Ammon's horn (tissue), 1 donor: ENCODE data around the gene CSPG4.
"Not testable (repeated sequence)": the region's sequence is repeated elsewhere in the genome, so short reads cannot be mapped to it uniquely, and the experiment has no call there.

Source experiments
- DNase-seq: peaks from one replicate; pipeline ENCODE4 v3.0.0-alpha.2; 2016; ENCODE audit warnings: low spot score

Gene CSPG4, protein sequence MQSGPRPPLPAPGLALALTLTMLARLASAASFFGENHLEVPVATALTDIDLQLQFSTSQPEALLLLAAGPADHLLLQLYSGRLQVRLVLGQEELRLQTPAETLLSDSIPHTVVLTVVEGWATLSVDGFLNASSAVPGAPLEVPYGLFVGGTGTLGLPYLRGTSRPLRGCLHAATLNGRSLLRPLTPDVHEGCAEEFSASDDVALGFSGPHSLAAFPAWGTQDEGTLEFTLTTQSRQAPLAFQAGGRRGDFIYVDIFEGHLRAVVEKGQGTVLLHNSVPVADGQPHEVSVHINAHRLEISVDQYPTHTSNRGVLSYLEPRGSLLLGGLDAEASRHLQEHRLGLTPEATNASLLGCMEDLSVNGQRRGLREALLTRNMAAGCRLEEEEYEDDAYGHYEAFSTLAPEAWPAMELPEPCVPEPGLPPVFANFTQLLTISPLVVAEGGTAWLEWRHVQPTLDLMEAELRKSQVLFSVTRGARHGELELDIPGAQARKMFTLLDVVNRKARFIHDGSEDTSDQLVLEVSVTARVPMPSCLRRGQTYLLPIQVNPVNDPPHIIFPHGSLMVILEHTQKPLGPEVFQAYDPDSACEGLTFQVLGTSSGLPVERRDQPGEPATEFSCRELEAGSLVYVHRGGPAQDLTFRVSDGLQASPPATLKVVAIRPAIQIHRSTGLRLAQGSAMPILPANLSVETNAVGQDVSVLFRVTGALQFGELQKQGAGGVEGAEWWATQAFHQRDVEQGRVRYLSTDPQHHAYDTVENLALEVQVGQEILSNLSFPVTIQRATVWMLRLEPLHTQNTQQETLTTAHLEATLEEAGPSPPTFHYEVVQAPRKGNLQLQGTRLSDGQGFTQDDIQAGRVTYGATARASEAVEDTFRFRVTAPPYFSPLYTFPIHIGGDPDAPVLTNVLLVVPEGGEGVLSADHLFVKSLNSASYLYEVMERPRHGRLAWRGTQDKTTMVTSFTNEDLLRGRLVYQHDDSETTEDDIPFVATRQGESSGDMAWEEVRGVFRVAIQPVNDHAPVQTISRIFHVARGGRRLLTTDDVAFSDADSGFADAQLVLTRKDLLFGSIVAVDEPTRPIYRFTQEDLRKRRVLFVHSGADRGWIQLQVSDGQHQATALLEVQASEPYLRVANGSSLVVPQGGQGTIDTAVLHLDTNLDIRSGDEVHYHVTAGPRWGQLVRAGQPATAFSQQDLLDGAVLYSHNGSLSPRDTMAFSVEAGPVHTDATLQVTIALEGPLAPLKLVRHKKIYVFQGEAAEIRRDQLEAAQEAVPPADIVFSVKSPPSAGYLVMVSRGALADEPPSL (N-terminal part only)

DNA sequence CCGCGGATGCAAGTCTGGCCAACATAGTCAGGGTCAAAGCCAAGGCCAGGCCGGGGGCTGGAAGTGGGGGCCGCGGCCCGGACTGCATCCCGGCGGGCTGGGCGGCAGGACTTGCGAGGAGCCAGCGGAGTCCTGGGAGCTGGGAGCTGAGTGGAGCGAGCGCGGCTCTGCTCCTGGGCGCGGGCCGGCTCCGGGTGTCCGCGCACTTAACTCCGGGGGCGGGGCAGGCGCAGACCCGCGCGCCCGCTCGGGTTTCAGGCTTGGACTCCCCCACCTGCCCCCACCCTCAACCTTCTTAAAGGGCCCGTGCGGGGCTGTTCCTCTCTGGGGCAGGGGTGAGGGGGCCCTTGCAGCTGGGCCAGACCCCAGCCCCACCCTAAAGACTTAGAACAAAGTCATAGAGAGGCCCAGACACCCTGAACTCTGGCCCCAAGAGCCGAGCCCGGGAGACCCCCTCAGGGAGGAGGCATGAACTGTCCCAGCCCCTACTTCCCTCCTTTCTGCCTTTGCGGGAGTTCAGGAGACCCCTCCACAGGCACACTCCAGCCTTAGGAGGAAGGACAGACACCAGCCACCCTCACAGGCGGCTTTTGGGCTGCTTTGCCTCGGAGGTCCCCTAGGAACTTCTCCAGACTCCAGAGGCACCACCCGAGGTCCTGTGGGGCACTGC is at the start of gene CSPG4:
Gene CSPG4, minus strand, starts transcription at position 181 of the 670 bp plus-strand sequence. Its CDS starts 93 bp downstream, at position 88.
- DNase-seq: no peak

DNA sequence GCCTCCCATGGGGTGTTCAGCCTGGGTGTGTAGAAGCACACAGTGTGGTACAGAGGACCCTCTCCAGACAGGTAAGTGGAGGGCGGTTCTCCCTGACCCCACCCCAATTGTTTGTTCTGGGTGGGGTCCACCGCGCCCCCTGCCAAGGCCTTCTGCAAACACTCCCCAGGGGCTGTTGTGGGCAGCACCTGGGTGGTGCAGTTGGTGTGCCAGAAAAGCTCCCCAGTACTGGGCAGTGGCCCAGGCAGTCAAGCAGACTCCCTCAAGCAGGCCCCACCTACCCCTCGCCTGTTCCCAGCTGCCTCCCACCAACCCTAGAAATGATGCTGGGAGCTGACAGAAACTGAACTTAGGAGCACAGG is 49.7 kb upstream of the CSPG4 start:
- not testable (repeated sequence) for DNase-seq

DNA sequence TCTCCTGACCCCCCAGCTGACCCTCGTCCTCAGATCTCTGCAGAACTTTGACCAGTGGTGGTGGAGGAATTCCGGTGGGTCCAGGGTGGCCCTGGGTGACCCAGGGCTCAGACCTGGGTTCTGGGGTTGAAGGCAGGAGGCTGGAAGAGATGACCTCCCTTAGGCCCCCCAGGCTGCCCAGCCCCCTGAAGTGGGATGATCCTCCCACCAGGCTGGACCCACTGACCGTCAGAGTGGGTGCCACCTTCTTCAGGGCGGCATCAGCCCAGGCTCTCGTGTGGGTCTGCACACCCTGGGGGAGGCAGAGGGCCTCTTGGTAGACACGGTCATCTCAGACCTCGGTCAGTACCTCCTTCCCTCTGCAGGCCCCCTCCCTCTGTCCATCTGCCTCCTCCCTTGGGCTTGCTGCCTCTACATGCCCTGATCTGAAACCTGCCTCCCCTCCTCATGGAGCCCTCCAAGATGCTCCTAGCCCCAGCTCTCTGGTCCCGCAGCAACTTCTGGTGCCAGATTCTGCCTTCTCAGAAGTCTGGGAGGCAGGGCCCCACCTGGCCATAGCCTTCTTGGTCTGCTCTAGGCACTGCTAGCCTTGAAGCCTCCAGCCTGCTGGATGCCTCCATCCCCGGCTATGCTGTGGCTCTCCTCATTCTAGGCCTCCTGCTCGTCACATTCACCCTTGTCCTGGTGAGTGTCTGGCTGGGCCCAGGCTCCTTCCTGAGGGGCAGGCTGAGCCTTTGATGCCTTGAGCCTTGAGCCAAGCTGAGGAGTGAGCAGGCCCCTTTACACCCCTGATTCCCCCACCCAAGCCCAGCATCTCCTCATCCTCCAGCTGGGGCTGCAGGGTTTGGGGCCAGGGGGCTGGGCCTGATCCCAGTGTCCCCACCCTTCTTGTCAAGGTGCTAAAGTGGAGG is 49.1 kb upstream of the CSPG4 start:
- DNase-seq: no peak

DNA sequence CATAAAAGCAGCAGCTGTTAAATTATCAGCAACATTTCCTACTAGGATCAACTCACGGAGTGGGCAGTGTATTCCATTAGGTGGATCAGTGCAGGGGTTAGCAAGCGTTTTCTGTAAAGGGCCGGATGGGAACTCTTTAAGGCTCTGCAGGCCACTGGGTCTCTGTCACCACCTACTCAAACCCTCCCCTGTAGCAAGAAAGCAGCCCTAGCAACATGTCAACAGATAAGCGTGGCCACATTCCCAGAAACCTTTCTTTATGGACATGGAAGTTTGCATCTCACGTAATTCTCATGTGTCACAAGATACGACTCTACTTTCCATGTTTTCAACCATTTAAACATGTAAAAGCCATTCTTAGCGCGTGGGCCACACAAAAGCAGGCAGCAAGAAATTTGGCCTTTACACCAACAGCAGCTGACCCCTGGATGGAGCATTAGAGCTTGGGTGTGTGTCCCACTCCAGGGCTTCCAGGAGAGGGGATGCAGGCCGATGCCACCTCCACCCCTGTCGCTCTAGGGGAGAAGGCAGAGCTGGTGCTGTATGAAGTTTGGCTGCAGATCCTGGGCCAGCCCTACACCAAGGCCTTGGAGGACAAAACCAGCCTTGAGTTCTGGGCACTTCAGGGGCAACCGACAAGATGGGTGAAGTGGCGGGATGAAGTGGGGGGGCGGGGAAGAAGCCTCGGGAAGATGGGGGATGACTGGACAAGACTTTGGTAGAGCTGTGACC is 48.2 kb upstream of the CSPG4 start:
- DNase-seq: no peak

DNA sequence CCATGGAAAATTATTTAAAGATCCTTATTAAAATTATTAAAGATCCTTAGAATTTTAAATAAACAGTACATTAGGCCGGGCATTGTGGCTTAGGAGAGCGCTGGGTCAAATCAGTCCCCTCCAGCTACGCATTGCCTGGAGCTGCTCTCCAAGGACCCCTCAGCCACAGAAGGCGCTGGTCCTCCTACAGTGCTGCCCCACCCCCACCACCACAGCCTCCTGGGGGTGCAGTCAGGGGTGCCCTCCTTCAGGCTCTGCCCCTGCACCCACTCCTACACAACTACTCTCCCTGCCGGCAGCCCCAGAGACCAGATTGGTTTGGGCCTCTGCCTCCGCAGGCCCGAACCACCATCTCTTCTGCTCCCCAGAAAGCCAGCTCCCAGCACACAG is 47.5 kb upstream of the CSPG4 start:
- DNase-seq: not testable (repeated sequence)

DNA sequence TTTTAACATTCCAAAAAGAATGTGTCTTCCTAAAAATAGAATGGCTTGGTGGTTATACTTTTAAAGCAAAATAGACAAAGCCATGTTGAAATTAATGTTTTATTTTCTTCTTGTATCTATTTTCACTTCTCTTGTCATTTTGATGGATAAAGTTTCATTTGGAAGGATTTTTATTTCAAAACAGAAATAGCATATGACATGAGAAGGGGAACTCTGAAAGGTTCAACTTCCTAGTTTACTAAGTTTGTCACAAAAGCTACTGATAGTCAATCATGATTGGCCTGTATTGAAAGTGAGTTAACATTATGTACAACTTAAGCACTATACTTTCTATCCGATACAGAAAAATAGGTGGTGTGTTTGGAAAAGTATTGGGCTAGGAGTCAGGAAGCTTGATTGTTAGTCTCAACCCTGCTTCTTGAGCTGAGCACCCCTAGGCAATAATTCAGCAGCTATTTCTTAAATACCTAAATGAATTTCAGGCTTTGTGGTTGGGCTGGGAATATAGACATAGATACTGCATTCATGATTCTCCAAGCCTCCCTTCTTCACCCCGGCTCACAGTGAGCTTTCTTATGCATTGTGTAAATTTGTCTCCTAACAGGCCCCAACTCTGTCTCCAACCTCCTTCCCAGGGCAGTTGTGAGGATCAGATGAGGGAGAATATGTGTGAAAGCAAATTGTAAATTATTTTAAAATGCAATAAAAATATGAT is 46.9 kb upstream of the CSPG4 start:
- DNase-seq: no peak

DNA sequence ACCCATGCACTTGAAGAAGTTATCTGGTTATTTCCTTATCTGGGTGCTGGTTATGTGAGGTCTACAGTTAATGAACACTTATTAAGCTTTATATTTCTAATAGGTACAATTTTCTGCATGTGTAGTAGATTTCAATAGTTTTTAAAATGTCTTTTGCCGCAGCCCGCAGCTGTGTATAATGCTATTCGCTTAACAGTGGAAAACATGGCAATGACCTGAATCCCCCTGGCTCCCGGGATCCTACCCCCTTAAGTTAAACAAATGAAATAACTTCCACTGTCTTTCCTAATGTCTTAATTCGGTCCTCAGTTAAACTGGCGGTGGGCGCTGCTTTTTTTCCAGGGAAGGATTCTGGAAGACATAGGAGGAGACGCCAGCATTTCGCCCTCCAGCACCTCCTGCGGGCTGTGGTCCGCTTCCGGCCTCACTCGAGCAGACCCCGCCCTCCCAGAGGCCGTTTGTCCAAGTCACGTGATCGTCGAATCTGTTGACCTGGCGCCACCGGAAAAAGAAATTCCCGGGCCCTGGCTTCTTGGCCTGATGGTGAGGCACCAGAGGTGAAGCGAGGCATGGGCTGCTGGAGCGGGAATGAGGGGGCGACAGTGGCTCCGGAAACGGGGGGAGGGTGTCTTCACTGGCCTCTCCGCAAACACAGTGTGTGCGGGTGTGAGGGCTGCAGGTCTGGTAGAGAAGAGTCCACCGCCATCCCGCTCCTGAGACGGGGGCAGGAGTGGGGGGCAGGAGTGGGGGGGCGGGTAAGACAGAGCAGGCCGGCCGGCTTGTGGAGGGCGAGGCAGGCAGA is 45.6 kb upstream of the CSPG4 start:
- peak; percentile 93 for DNase-seq

DNA sequence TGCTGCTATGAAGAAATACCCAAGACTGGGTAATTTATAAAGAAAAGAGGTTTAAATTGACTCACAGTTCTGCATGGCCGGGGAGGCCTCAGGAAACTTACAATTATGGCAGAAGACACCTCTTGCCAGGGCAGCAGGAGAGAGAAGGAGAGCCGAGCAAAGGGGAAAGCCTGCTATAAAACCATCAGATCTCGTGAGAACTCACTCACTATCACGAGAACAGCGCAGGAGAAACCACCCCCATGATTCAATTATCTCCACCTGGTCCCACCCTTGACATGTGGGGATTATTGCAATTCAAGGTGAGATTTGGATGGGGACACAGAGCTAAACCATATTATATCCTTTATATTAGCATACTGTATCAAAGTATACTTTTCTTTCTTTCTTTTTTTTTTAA is 42.2 kb upstream of the CSPG4 start:
- not testable (repeated sequence) for DNase-seq

DNA sequence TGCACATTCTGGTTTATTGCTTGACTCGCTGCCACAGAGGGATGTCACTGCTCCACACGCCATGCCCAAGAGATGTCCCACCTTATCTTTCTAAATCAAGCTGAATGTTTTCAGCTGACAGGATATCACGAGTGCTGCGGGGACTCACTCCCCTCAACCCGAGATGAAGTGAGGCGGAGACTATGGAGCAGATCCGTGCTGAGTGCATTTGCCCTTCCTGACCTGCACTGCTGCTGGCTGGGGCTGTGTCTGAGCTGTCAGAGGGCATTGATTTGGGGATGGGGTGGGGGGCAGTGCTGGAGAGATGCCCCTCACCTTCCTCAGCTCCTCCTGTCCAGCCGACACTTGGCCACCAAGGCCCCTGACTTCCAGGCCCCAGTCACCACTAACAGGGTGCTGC is 40.5 kb upstream of the CSPG4 start:
- no peak for DNase-seq

DNA sequence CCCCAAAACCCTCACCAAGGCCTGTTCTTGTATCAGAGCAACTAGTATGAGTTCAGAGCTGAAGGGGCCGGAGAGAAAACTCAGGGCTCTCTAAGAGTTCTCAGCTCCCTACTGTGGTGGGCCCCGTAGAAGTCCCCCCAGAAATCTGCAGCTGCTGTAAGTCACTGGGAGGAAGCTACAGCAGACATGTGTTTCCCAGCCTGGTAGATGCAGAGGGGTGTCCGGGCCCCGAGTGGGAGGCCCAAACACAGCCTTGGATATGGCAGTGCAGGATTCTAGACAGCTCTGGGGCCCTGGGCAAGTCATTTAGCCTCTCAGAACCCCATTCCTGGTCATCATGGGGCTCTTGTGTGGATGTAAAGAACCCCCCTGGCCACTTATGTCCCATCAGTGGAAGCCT is 39.2 kb upstream of the CSPG4 start:
- no peak for DNase-seq

DNA sequence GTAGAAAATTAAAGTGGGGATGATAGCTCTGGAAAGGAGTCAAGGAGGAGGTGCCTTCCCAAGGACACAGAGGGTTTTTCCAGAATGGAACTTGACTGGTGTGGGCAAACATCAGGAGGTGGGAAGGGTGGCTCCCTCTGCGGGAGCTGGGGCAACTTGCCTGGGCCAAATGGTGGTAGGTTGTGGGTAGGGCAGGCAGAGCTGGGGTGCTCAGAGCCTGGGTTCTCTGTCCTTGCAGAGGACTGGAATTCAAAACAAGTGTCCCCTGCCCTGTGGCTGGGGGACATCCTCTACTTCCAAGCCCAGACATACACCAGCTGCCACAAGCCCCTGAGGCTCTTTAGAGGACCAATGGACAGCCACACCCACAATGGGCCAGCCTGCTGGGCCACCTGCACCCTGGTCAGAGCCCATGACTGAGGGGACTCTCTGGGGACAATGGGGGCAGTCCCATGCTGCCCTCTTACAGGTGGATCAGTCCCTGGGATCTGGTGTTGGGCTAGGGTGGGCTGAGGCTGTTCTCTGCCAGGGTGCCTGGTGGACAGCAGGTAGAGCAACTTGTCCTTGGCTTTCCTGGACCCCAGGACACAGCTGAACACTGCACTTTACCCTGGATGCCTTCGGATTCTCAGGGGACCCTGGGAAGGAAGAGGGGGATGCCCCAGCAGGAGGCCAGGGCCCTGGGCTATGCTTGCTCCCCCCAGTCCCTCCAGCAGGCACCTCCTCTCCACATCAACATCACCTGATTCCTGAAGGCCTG is 38.6 kb upstream of the CSPG4 start:
- no peak for DNase-seq

DNA sequence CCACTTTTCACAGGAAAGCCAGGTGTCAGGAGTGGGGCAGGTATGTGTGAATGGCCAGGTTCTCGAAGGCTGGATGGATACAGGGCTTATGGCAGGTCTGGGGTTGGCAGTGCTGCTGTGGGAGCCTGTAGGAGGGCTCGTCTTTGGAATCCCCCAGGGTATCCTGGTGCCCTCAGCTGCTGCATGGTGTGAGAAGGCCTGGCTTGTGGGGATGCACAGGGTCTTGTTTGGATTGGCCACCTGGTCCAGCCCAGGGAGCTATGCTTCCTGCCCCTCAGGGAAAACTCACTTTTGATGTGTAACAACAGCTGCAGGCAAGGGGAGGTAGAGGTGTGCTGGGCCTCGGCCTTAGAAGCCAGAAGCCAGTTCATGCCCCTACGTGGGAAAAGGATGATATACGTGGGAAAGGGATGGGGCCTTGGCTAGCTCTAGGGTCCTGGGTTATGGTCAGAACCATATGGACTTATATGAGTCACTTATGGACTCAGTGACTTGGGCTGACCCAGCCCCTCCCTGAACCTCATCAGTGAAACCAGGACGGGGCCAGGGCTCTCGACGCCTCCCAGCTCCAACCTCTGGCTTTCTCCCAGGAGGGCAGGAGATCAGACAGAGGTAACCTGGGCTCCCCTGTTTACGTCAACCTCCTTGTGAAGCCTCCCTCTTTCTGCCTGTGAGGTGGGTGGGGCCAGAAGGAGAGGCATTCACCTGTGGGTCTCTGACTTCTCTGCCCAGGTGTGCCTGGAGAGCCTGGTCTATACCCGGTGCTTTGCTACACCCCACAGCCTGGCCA is 37.8 kb upstream of the CSPG4 start:
- DNase-seq: no peak

DNA sequence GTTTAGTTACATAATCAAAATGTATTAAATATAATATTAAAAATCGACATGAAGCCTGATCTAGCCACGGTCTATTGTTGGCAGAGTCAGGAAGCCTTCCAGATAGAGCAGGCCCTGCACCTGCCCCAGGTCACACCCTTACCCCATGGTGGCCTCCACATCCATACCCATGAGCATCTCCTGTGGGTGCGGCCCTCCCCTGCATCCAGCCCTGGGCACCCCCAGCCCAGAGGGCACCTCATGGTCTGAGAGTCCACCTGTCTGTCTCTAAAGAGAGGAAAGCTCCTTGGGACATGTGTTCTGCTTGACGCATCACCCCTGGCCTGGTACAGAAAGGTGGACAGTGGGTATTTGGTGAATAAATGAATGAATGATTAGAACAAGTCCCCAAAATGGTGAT is 37.2 kb upstream of the CSPG4 start:
- no peak for DNase-seq

DNA sequence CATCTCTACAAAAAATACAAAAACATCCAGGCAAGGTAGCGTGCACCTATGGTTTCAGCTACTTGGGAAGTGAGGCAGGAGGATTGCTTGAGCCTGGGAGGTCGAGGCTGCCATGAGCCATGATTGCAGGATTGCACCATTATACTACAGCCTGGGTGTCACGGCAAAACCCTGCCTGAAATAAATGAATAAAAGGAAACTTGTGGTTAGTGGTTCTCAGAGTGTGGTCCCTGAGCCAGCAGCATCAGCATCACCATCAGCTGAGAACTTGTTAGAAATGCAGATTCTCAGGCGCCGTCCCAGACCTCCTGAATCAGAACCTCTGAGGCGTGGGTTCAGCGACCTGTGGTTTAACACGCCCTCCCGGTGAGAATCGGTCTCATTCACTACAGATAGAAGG is 36.2 kb upstream of the CSPG4 start:
- DNase-seq: not testable (repeated sequence)

DNA sequence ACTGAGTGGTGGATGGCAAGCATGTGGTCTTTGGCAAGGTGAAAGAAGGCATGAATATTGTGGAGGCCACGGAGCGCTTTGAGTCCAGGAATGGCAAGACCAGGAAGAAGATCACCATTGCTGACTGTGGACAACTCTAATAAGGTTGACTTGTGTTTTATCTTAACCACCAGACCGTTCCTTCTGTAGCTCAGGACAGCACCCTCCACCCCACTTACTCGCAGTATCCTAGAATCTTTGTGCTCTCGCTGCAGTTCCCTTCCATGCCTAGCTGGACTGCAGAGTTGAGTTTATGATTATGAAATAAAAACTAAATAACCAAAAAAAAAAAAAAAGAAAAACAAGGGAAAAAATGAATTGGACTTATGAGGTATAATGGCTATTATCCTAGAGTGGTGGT is 34.5 kb upstream of the CSPG4 start:
- not testable (repeated sequence) for DNase-seq

DNA sequence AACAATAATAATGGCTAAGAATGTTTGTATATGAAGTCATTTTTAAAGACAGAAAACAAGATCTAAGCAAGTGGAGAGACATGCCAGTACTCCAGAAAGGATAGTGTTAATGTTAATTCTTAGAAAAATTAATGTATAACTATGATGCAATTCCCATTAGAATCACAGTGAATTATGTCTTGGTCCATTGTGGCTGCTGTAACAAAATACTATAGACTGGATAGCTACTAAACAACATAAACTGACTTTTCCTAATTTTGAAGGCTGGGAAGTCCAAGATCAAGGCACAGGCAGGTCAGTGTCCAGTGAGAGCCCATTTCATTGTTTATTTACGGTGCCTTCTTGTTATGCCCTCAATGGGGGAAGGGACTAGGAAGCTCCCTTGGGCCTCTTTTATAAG is 32.7 kb upstream of the CSPG4 start:
- DNase-seq: no peak

DNA sequence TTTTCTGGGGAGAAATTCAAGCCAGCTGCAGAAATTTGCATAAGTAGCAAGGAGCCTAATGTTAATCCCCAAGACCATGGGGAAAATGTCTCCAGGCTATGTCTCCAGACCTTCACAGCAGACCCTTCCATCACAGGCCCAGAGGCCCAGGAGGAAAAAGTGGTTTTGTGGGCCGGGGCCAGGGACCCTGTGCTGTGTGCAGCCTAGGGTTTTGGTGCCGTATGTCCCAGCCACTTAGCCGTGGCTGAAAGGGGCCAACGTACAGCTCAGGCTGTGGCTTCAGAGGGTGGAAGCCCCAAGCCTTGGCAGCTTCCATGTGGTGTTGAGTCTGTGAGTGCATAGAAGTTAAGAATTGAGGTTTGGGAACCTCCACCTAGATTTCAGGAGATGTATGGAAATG is 29.7 kb upstream of the CSPG4 start:
- DNase-seq: not testable (repeated sequence)
